HepG2 (cell line): Measurements from ENCODE around the gene PPP2R2C. TPM values are rescaled to one million over a fixed set of nuclear protein-coding genes. Genes with fewer than 3 reads are reported as not detected.

Experiments
- CBFB ChIP-seq: sonication (generic); formaldehyde crosslinking; IDR thresholded peaks from 2 replicates; pipeline ENCODE4 v1.4.0; 2020; ENCODE audit warnings: missing genetic modification reagents
- DNMT1 ChIP-seq: sonication (generic); formaldehyde crosslinking; IDR thresholded peaks from 2 replicates; pipeline ENCODE4 v1.5.1; 2020; ENCODE audit warnings: mild to moderate bottlenecking, missing genetic modification reagents
- EZH2 ChIP-seq: conservative IDR thresholded peaks from 2 replicates; pipeline ENCODE4 v1.6.1; 2012; ENCODE audit warnings: mild to moderate bottlenecking, low read depth, low read length, moderate library complexity
- POGZ ChIP-seq: sonication (generic); formaldehyde crosslinking; IDR thresholded peaks from 2 replicates; pipeline ENCODE4 v1.4.0; 2020; ENCODE audit warnings: mild to moderate bottlenecking, missing genetic modification reagents
- RAD21 ChIP-seq: fragments of 450-650 bp; formaldehyde crosslinking; IDR thresholded peaks from 2 replicates; pipeline ENCODE4 v1.5.0; 2020; ENCODE audit warnings: mild to moderate bottlenecking
- RARA ChIP-seq: IDR thresholded peaks from 2 replicates; pipeline ENCODE4 v1.6.1; 2016; ENCODE audit warnings: missing genetic modification reagents, missing compliant biosample characterization
- TCF12 ChIP-seq, 2 experiments: fragments of 450-650 bp in 1 of 2; sonication (generic) in 1 of 2; formaldehyde crosslinking in 1 of 2; IDR thresholded peaks; 2 replicates each; pipeline versions ENCODE4 v1.6.1 to v1.8.0; 2017 to 2022; ENCODE audit warnings: antibody characterized with exemption in 1 of 2, mild to moderate bottlenecking in 1 of 2, missing genetic modification reagents in 1 of 2, moderate library complexity in 1 of 2
- WIZ ChIP-seq: sonication (generic); formaldehyde crosslinking; IDR thresholded peaks from 2 replicates; pipeline ENCODE4 v1.5.1; 2020; ENCODE audit warnings: mild to moderate bottlenecking, missing genetic modification reagents
- ZBTB7A ChIP-seq: sonication (generic); formaldehyde crosslinking; IDR thresholded peaks from 2 replicates; pipeline ENCODE4 v1.8.0; 2022; ENCODE audit warnings: mild to moderate bottlenecking, missing genetic modification reagents
- ZNF282 ChIP-seq: fragments of 450-650 bp; IDR thresholded peaks from 2 replicates; pipeline ENCODE4 v1.6.1; 2018; ENCODE audit not compliant: partially characterized antibody
- ZNF761 ChIP-seq: sonication (generic); formaldehyde crosslinking; conservative IDR thresholded peaks from 2 replicates; pipeline ENCODE4 v1.4.0; 2020; ENCODE audit warnings: mild to moderate bottlenecking, missing genetic modification reagents
- ZNF777 ChIP-seq: sonication (generic); formaldehyde crosslinking; IDR thresholded peaks from 2 replicates; pipeline ENCODE4 v1.4.0; 2020; ENCODE audit warnings: missing genetic modification reagents
- ZNF816 ChIP-seq: sonication (generic); formaldehyde crosslinking; IDR thresholded peaks from 2 replicates; pipeline ENCODE4 v1.8.0; 2022; ENCODE audit warnings: missing genetic modification reagents, mild to moderate bottlenecking, borderline replicate concordance
- ZSCAN22 ChIP-seq: sonication (generic); formaldehyde crosslinking; IDR thresholded peaks from 2 replicates; pipeline ENCODE4 v1.4.0; 2020; ENCODE audit warnings: mild to moderate bottlenecking, missing genetic modification reagents
- polyA plus RNA-seq, 8 experiments: library from polyadenylated mRNA; depleted of rRNA in 3 of 8; stranded (reverse) in 7 of 8; unstranded in 1 of 8; fragments of >200 nt; fragmentation: Illumina TruSeq in 4 of 8; extraction: Trizol in 4 of 8; gene quantifications; 2 replicates each; pipeline versions ENCODE4 v1.2.1 to v1.2.3, GENCODE V29; 2011 to 2016; ENCODE audit warnings: low read depth in 4 of 8, missing spikeins in 1 of 8, mixed read lengths in 1 of 8; ENCODE audit not compliant: insufficient read depth in 1 of 8
- total RNA-seq, 5 experiments: library from RNA; depleted of rRNA; stranded (reverse); fragments of >200 nt; fragmentation: Illumina TruSeq; extraction: Trizol; gene quantifications; 2 replicates each; pipeline ENCODE4 v1.2.3, GENCODE V29; 2016; ENCODE audit warnings: low read depth in 1 of 5
- TF ChIP-seq, protein P1 (sequence below): sonication (generic); formaldehyde crosslinking; conservative IDR thresholded peaks from 2 replicates; pipeline ENCODE4 v1.8.0; 2022; ENCODE audit warnings: low read depth, missing genetic modification reagents
- TF ChIP-seq, protein P2 (sequence below): sonication (generic); formaldehyde crosslinking; IDR thresholded peaks from 2 replicates; pipeline ENCODE4 v1.9.0; 2021; ENCODE audit warnings: missing genetic modification reagents, borderline replicate concordance
- TF ChIP-seq, protein P3 (sequence below): sonication (generic); formaldehyde crosslinking; conservative IDR thresholded peaks from 2 replicates; pipeline ENCODE4 v1.4.0; 2020; ENCODE audit warnings: missing genetic modification reagents
- TF ChIP-seq, protein P4 (sequence below): sonication (generic); formaldehyde crosslinking; IDR thresholded peaks from 2 replicates; pipeline ENCODE4 v1.9.0; 2021; ENCODE audit warnings: missing genetic modification reagents, borderline replicate concordance
- TF ChIP-seq, protein P5 (sequence below): IDR thresholded peaks from 2 replicates; pipeline ENCODE4 v1.6.1; 2012; ENCODE audit warnings: low read length, improper control_type of control experiment

PPP2R2C gene
- total and polyA plus RNA-seq, 2 of the 13 experiments (the other 11 are each of a cell fraction or from before 2014, with no cell fraction given) = 0.60 to 8.6 TPM

DNA sequence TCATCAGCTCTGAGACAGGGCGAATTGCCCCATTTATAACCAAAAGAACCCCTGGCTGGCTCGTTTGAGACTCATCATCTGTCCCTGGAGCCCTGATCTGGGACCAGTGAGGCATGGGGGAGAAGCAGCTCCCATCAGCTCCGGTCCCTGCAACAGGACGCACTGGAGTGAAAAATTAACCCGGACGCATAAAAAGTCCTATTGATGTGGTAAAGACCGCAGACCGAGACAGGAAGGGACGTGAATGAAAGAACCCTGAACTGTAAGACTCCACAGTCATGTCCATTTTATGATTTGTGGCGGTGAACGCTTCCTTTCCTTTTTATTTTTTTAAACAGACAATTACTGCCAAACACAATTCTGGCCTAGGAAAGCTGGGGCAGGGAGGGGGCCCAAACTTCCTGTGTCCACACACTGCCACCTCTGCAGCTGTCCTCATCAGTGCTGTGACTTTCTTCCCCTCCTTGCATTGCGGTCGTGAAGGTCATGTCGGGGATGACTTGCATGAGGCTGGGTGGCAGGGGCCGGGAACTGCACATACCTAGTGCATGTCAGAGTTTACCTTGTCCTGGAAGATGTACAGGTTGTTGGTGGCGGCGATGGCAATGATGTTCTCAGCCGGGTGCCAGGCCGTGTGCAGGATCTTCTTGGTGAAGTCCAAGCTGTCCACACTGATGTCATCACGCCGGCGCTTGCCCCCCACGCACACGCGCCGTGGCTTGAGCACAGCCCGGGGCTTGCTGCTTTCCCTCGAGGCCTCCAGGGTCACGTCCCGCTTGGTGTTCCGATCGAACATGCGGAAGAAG is 149.4 kb downstream of the PPP2R2C start (continued):
- TF ChIP-seq, protein P1, sequence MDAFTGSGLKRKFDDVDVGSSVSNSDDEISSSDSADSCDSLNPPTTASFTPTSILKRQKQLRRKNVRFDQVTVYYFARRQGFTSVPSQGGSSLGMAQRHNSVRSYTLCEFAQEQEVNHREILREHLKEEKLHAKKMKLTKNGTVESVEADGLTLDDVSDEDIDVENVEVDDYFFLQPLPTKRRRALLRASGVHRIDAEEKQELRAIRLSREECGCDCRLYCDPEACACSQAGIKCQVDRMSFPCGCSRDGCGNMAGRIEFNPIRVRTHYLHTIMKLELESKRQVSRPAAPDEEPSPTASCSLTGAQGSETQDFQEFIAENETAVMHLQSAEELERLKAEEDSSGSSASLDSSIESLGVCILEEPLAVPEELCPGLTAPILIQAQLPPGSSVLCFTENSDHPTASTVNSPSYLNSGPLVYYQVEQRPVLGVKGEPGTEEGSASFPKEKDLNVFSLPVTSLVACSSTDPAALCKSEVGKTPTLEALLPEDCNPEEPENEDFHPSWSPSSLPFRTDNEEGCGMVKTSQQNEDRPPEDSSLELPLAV (CRISPR knock-in tag) = no peak
- TF ChIP-seq ZNF777 (CRISPR knock-in tag) = no peak
- no peak for TF ChIP-seq DNMT1 (CRISPR knock-in tag)
- TF ChIP-seq RARA (CRISPR knock-in tag) = peak; percentile 76
- no peak for TF ChIP-seq ZNF761 (CRISPR knock-in tag)
- TF ChIP-seq, protein P2, sequence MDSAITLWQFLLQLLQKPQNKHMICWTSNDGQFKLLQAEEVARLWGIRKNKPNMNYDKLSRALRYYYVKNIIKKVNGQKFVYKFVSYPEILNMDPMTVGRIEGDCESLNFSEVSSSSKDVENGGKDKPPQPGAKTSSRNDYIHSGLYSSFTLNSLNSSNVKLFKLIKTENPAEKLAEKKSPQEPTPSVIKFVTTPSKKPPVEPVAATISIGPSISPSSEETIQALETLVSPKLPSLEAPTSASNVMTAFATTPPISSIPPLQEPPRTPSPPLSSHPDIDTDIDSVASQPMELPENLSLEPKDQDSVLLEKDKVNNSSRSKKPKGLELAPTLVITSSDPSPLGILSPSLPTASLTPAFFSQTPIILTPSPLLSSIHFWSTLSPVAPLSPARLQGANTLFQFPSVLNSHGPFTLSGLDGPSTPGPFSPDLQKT (CRISPR knock-in tag) = no peak
- TF ChIP-seq, protein P3, sequence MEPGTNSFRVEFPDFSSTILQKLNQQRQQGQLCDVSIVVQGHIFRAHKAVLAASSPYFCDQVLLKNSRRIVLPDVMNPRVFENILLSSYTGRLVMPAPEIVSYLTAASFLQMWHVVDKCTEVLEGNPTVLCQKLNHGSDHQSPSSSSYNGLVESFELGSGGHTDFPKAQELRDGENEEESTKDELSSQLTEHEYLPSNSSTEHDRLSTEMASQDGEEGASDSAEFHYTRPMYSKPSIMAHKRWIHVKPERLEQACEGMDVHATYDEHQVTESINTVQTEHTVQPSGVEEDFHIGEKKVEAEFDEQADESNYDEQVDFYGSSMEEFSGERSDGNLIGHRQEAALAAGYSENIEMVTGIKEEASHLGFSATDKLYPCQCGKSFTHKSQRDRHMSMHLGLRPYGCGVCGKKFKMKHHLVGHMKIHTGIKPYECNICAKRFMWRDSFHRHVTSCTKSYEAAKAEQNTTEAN (CRISPR knock-in tag) = peak; percentile 63
- TF ChIP-seq, protein P4, sequence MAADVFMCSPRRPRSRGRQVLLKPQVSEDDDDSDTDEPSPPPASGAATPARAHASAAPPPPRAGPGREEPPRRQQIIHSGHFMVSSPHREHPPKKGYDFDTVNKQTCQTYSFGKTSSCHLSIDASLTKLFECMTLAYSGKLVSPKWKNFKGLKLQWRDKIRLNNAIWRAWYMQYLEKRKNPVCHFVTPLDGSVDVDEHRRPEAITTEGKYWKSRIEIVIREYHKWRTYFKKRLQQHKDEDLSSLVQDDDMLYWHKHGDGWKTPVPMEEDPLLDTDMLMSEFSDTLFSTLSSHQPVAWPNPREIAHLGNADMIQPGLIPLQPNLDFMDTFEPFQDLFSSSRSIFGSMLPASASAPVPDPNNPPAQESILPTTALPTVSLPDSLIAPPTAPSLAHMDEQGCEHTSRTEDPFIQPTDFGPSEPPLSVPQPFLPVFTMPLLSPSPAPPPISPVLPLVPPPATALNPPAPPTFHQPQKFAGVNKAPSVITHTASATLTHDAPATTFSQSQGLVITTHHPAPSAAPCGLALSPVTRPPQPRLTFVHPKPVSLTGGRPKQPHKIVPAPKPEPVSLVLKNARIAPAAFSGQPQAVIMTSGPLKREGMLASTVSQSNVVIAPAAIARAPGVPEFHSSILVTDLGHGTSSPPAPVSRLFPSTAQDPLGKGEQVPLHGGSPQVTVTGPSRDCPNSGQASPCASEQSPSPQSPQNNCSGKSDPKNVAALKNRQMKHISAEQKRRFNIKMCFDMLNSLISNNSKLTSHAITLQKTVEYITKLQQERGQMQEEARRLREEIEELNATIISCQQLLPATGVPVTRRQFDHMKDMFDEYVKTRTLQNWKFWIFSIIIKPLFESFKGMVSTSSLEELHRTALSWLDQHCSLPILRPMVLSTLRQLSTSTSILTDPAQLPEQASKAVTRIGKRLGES (CRISPR knock-in tag) = no peak
- TF ChIP-seq ZNF282 = no peak
- no peak for TF ChIP-seq TCF12 (IDR thresholded peaks at IDR 0.05)
- TF ChIP-seq TCF12 (CRISPR knock-in tag; IDR thresholded peaks at IDR 0.05) = peak; percentile 53; the same call in 1 of the 2 replicates
- TF ChIP-seq ZBTB7A (CRISPR knock-in tag) = no peak
- TF ChIP-seq ZNF816 (CRISPR knock-in tag) = no peak
- TF ChIP-seq RAD21 = no peak
- no peak for TF ChIP-seq ZSCAN22 (CRISPR knock-in tag)
- TF ChIP-seq, protein P5, sequence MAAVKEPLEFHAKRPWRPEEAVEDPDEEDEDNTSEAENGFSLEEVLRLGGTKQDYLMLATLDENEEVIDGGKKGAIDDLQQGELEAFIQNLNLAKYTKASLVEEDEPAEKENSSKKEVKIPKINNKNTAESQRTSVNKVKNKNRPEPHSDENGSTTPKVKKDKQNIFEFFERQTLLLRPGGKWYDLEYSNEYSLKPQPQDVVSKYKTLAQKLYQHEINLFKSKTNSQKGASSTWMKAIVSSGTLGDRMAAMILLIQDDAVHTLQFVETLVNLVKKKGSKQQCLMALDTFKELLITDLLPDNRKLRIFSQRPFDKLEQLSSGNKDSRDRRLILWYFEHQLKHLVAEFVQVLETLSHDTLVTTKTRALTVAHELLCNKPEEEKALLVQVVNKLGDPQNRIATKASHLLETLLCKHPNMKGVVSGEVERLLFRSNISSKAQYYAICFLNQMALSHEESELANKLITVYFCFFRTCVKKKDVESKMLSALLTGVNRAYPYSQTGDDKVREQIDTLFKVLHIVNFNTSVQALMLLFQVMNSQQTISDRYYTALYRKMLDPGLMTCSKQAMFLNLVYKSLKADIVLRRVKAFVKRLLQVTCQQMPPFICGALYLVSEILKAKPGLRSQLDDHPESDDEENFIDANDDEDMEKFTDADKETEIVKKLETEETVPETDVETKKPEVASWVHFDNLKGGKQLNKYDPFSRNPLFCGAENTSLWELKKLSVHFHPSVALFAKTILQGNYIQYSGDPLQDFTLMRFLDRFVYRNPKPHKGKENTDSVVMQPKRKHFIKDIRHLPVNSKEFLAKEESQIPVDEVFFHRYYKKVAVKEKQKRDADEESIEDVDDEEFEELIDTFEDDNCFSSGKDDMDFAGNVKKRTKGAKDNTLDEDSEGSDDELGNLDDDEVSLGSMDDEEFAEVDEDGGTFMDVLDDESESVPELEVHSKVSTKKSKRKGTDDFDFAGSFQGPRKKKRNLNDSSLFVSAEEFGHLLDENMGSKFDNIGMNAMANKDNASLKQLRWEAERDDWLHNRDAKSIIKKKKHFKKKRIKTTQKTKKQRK = no peak
- TF ChIP-seq POGZ (CRISPR knock-in tag) = peak; percentile 45
- no peak for TF ChIP-seq EZH2
- no peak for TF ChIP-seq WIZ (CRISPR knock-in tag)
- peak; percentile 98 for TF ChIP-seq CBFB (CRISPR knock-in tag)
